Stimulated activated CD8-positive, alpha-beta memory T cell treated with anti-CD3 and anti-CD28 coated beads, Interleukin-15, amount 100 ng/mL, for 4 hours (primary cell): ENCODE data around the gene GEMIN5.
A peak's percentile ranks its signal among the peaks of the same experiment; 100 is the strongest.

Source experiments
- DNase-seq, 2 donors: peaks; one replicate each; pipeline ENCODE4 v3.0.0-alpha.2; 2020; ENCODE audit warnings: low read depth in 2 of 2

GEMIN5 gene

DNA sequence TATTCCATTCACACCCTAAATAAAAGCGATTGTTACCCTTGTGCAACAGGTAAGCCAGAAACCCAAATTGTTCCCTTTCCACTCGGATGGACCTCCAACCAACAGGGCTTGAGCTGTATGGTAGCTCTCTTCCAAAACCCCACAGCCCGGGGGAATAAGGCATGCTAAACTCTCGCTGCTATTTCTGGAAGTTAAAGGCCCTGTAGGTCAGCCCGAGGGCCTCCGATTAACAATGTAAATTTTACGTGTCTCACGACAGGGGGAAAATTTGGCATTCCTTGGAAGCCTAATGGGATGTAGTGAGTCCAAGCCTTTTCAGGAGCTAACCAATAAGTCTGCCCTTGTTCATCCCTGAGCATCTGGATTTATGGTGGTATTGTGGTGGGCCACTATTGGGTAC, 53.6 kb downstream of the GEMIN5 start:
- DNase-seq: no peak

GRCh38 chr5:154881986-154882385, 56.0 kb downstream of the GEMIN5 start:
- no peak for DNase-seq

DNA sequence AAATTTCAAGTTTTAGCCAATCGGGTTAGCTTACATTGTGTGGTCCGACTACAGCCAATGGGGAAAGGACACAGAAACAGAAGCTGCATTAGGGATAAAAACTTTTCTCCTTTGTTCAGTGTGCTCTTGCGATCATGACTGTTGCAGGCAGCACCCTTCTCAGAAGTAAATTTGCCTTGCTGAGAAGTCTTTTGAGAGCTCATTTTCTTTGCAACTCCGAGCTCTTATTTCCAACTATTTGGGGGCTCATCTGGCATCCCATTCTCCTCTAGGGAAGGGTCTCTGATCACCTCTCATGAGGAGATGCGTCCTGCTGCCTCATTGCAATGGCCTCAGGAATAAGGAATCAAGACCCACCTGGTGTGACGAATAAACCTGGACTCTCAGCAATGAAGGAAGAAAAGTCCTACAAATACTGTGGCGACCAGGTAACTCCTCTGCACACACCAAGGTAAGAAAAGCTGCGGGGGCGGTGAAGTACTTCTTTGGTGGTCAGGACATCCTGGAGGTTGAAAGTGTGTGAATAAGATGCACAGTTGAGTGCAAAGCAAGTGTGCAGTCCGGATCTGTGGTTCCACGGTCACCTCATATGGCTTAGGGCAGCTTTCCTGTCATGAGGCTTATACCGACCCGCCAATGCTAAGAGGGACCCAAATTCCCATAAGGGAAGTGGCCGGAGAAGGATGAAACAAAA, 59.2 kb downstream of the GEMIN5 start:
- DNase-seq: no peak

DNA sequence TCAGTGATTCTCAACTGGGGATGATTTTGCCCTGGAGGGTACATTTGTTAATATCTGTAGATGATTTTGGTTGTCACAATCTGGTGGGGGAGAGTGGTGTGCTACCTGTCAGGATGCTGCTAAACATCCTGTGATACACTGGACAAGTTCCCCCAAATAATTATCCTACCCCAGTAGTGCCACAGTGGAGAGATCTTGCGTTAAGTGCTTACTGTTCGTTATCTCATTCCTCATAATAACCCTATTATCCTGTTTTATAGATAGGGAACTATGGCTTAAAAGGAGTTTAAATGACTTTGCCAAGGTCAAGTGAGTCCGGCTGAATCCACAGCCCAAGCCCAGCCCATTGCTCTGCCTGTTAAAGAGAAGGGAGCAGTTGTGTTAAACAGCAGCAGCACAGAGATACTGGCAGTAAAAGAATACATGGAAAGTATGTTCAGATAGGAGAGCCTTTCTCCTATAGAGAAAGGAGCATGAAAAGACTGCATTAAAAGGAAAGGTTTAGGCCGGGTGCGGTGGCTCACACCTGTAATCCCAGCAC, 64.2 kb downstream of the GEMIN5 start:
- DNase-seq: no peak

GRCh38 chr5:154871734-154872133, 66.3 kb downstream of the GEMIN5 start:
- no peak for DNase-seq

GRCh38 chr5:154868702-154869101, 69.3 kb downstream of the GEMIN5 start:
- no peak for DNase-seq

- no peak for DNase-seq
Observed at GRCh38 chr5:154866841-154867240, 71.2 kb downstream of the GEMIN5 start.

GRCh38 chr5:154865466-154866184, 72.4 kb downstream of the GEMIN5 start:
- DNase-seq: no peak

DNA sequence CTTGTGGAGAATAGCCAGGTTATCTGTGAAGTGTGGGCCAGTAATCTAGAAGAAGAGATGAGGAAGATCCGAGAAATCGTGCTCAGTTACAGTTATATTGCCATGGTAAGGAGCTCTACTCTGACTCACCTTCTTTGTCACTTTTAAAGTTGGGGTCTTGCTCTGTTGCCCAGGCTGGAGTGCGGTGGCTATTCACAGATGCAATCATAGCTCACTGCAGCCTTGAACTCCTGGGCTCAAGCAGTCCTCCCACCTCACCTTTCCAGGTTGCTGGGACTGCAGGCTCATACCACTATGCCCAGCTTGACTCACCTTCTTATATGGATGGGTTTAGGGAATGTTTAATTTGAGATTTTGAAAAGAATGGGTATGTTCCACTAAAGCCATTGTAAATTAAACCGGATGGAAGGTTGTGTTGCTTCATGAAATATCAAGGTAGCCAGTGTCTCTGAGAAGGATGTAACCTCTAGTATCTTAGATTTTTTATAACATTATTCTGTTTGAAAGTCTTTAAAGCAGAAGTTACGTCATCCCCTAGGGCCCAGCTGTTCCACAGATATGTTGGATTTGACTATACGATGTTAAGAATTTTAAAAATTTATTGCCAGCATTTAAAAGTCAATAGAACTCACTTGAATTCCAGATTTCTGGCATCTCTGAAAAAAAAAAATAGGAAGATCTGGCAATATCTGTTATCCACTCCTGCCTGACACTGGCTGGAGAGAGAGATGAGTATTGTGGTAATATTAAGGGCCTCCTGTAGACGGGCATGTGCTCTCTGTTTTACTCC, 74.5 kb downstream of the GEMIN5 start:
- DNase-seq: no peak

GRCh38 chr5:154862766-154863165, 75.2 kb downstream of the GEMIN5 start:
- DNase-seq: no peak

GRCh38 chr5:154861946-154862345, 76.1 kb downstream of the GEMIN5 start:
- DNase-seq: no peak

DNA sequence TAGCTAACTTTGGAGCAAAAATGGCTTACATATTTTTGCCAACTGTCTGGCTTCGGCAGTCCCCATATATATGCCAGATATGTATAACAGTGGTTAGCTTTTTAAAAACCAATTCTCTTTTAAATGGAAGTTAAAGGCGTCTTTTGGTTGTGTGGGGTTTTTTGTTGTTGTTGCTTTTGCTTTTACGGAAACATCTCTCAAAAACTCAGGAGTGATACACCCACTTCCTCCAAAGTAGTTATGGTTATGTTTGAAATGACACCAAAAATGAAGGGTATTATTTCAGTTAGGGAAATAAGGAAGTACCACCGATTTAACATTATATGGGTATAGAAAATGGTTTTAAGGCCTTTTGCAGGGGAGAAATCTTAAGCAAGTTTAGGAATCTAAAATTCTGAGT, 77.2 kb downstream of the GEMIN5 start:
- no peak for DNase-seq

GRCh38 chr5:154860123-154860522, 77.9 kb downstream of the GEMIN5 start:
- DNase-seq: no peak

DNA sequence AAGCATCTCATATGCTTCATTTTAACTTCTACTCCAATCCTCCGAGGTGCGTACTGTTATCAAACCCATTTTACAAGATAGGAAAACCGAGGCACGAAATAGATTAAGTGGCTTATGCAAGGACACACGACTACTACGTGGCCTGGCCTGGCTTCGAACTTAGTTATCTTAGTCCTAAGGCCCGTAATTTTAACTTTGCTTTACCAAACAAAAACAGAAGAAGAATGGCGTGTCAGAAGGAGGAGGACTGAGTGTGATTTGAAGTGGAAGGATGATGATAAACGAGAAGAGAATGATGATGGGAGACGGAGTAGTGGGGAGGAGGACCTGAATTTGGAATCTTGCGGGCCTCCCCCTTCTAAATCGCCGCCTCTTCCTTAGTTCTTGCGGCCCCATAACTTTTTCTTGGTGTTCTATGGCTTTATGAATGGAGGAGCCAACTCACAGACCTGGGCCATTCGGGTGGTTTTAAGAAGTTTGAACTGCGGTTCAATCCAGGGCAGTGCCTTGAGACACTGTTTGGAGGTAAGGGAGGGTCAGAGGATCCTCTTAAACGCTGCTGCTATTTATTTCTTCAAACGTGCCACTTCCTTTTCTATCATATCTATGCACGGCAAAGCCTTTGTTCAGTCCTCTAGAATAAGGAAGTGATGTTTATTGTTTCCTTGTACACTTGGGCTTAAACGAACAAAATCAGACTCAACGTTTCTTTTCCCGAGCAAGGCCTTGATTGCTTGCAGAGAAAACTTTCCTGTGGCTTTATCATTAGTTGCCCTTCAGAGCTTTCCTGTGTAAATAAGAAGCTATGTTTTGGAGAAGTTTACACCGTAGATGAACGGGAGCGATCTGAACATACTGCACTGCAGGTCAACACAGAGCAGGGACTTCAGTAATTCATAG, 78.8 kb downstream of the GEMIN5 start:
- no peak for DNase-seq

DNA sequence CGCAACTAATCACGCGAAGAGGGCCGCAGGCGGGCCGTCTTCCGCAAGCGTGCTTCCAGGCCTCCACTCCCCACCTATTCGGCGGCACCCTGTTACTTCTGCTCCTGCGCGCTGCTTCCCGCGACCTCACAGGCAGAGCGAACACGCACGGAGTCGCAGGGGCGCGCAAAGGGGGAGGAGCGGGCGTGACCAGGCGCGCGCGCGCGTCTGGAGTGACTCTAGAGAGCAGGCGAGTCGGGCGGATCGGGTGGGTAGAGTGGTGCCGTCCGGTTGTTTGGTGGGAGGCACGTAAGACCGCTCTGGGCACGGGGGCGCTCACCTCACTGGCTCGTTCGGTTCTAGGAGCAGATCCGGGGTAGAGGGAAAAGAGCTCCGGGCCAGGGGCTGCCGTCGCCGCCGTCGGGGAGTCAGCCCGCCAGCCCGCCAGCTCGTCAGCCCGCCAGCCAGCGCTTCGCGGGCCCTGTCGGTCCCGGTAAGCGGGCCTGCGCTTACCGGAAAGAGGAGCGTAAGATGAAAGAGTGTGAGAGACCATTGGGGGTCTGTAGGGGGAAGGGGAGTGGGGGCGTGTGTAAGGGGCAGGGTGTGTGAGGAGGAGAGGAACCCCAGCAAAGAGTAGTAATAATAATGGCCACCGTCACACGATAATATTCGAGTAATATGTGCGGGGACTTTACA, 79.6 kb downstream of the GEMIN5 start, which contains the start of gene CNOT8:
Gene CNOT8, plus strand, starts transcription at position 331 of the 675 bp plus-strand sequence. CDS start 4,652 bp downstream, outside the sequence.
- peak; percentile 94 to 96 for DNase-seq

GRCh38 chr5:154857530-154858296, 80.3 kb downstream of the GEMIN5 start:
- DNase-seq: peak; percentile 69 to 72

- DNase-seq: no peak
Observed at GRCh38 chr5:154851351-154851750, 86.7 kb downstream of the GEMIN5 start.

DNA sequence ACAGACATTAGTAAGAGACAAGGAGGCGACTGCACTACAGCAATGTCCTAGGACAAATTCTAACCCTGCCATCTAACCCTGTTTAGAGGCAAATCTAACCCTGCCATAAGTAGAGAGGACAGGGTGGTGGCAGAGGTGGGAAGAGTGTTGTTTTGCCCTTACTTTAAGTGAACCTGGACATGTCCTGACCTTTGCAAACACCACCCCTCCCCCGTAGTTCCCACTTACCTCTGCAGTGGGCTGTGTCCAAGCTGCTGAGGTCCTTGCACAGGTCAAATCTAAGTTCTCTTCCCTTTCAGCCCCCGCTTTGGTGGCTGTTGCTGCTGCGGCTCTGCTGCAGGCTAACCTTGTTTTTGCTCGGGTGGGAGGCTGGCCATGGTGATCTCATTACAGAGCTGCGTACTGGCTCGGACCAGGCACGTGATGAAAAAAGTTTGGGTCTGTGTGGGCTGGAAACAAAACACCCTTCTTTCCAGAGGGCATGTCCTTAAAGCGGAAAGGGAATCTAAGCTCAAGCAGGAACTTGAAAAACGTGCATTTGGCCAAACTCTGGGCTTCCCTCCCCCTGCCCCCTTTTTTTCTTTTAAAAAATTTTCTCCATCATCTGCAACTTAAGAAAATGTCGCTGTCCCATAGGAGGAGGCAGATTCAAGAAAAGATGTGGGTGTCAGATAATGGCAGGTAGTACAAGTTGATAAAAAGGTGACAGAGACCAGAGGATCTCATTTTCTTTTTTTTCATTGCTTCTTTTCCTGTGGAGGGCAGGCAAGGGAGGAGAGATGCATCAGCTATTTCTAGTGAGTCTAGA, 87.6 kb downstream of the GEMIN5 start, which contains the start of gene FAXDC2:
Gene FAXDC2, minus strand, starts transcription at position 349 of the 808 bp plus-strand sequence. CDS start 12,425 bp downstream, outside the sequence.
- no peak for DNase-seq

DNA sequence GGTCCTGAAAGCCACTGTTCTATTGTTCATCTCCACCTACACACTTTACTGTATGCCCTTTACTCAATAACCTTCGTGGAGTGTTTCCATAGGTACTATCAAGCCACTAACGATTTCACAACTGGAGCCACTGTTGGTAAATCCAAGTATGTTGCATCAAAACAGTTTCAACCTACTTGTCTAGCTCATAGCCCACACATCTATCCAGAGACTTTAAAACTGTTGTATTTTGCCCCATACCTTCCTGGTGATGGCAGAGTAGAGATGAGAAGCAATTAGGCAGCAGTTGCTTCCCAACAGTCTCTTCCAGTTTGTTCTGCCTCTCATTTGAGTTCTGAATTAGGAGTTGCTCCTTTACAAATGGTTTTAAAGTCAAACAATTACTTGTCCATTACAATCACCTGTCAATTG, 88.2 kb downstream of the GEMIN5 start:
- no peak for DNase-seq
